Panc1 (cell line): ENCODE measurements around the gene TENM3. TPM values are rescaled to one million over a fixed set of nuclear protein-coding genes. Genes with fewer than 3 reads are reported as not detected.

Experiments used
- ATAC-seq: fragments of 200-7000 bp; cut with Tn5 transposase; 2 replicates; pipeline ENCODE4 v1.9.1; 2020; ENCODE audit warnings: mild to moderate bottlenecking, moderate library complexity
- BruUV-seq: library from RNA; stranded (reverse); fragments of 400-500 nt; replicated peaks from 2 replicates; lab custom pipeline; 2021; lab: Mats Ljungman, UMichigan
- CTCF ChIA-PET: fragments of 300-600 bp; sonication (Branson Sonifier 250); formaldehyde crosslinking; loops from one replicate; lab custom pipeline; 2022; ENCODE audit warnings: antibody characterized with exemption; lab: Charles Lee
- POLR2A ChIA-PET: fragments of 300-600 bp; sonication (Branson Sonifier 250); formaldehyde crosslinking; loops from one replicate; lab custom pipeline; 2022; ENCODE audit warnings: antibody characterized with exemption; lab: Charles Lee
- DNase-seq: peaks from one replicate; pipeline ENCODE4 v3.0.0-alpha.2; 2010; ENCODE audit warnings: low read depth, low spot score
- H3K27ac ChIP-seq: 2 replicates; pipeline ENCODE4 v1.5.1; 2011; ENCODE audit warnings: mild to moderate bottlenecking, low read length, inconsistent platforms
- H3K27me3 ChIP-seq: fragments of 200-500 bp; sonication (Bioruptor generic); 2 replicates; pipeline ENCODE4 v1.6.0; 2014; ENCODE audit warnings: low read length, inconsistent platforms; ENCODE audit not compliant: control insufficient read depth, insufficient read depth
- H3K36me3 ChIP-seq: fragments of 200-500 bp; sonication (Bioruptor generic); 2 replicates; pipeline ENCODE4 v1.5.1; 2014; ENCODE audit warnings: inconsistent platforms, mild to moderate bottlenecking, low read length, moderate library complexity; ENCODE audit not compliant: control insufficient read depth, insufficient read depth
- H3K4me1 ChIP-seq: 2 replicates; pipeline ENCODE4 v1.5.1; 2011; ENCODE audit warnings: inconsistent platforms, mild to moderate bottlenecking, low read length, moderate library complexity; ENCODE audit not compliant: control insufficient read depth, insufficient read depth
- H3K4me3 ChIP-seq, 2 experiments: 2 replicates each; pipeline ENCODE4 v1.5.1; 2011 to 2012; ENCODE audit warnings: low read depth in 2 of 2, low read length in 2 of 2, mild to moderate bottlenecking in 2 of 2, inconsistent platforms in 1 of 2, moderate library complexity in 1 of 2
- H3K9me3 ChIP-seq: fragments of 200-500 bp; sonication (Bioruptor generic); 2 replicates; pipeline ENCODE4 v1.5.1; 2014; ENCODE audit warnings: low read depth, mild to moderate bottlenecking, inconsistent platforms, low read length, moderate library complexity; ENCODE audit not compliant: control insufficient read depth, insufficient read depth
- CTCF ChIP-seq: fragments of 450-650 bp; IDR thresholded peaks from 2 replicates; pipeline ENCODE4 v1.5.1; 2017; ENCODE audit warnings: mild to moderate bottlenecking
- POLR2AphosphoS5 ChIP-seq: IDR thresholded peaks from 2 replicates; pipeline ENCODE4 v1.6.1; 2012; ENCODE audit warnings: mild to moderate bottlenecking, low read depth, low read length, moderate library complexity
- SIN3A ChIP-seq: IDR thresholded peaks from 2 replicates; pipeline ENCODE4 v1.6.1; 2012; ENCODE audit warnings: low read depth, mild to moderate bottlenecking, low read length, moderate library complexity, borderline replicate concordance; ENCODE audit not compliant: insufficient read depth
- TCF7L2 ChIP-seq: IDR thresholded peaks from 2 replicates; pipeline ENCODE4 v1.6.1; 2011; ENCODE audit warnings: mild to moderate bottlenecking, low read depth, low read length, inconsistent platforms
- in situ Hi-C: cut with HindIII; loops from 2 replicates; pipeline ENCODE4 v1.10.0; 2016; ENCODE audit warnings: low sequenced_read_pairs, low pct_unique_long_range_greater_than_20kb
- intact Hi-C: fragments of 100-400 bp; cut with micrococcal nuclease; formaldehyde crosslinking; loops from one replicate; pipeline ENCODE4 v1.10.0; 2022; ENCODE audit not compliant: unreplicated experiment
- total RNA-seq: library from RNA; stranded (reverse); gene quantifications from one replicate; pipeline ENCODE4 v1.2.1, GENCODE V29; 2021; ENCODE audit not compliant: unreplicated experiment
- TF ChIP-seq, protein P1 (sequence below), 2 experiments: IDR thresholded peaks; 2 replicates each; pipeline ENCODE4 v1.6.1; 2011 to 2012; ENCODE audit warnings: low read depth in 2 of 2, control low read depth in 1 of 2, low read length in 1 of 2, mild to moderate bottlenecking in 1 of 2, moderate library complexity in 1 of 2; ENCODE audit not compliant: insufficient read depth in 1 of 2

The TENM3 gene
- total RNA-seq, 1 experiment from 2014 or later = 0.95 TPM

DNA sequence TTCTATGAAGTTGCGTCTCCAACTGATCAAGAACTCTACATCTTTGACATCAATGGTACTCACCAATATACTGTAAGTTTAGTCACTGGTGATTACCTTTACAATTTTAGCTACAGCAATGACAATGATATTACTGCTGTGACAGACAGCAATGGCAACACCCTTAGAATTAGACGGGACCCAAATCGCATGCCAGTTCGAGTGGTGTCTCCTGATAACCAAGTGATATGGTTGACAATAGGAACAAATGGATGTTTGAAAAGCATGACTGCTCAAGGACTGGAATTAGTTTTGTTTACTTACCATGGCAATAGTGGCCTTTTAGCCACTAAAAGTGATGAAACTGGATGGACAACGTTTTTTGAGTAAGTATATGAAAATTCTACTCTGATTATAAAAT lies 511.7 kb downstream of the TENM3 start:
- no peaks in the 10 kb centered on the region for H3K9me3 ChIP-seq
- no peak overlapping the region for H3K27ac ChIP-seq
- ChIA-PET CTCF (no interaction called here), POLR2A (no interaction called here)
- ATAC-seq (no peak), DNase-seq (no peak)
- no peak for TF ChIP-seq SIN3A
- TF ChIP-seq CTCF = no peak
- TF ChIP-seq TCF7L2 = no peak
- TF ChIP-seq, protein P1, sequence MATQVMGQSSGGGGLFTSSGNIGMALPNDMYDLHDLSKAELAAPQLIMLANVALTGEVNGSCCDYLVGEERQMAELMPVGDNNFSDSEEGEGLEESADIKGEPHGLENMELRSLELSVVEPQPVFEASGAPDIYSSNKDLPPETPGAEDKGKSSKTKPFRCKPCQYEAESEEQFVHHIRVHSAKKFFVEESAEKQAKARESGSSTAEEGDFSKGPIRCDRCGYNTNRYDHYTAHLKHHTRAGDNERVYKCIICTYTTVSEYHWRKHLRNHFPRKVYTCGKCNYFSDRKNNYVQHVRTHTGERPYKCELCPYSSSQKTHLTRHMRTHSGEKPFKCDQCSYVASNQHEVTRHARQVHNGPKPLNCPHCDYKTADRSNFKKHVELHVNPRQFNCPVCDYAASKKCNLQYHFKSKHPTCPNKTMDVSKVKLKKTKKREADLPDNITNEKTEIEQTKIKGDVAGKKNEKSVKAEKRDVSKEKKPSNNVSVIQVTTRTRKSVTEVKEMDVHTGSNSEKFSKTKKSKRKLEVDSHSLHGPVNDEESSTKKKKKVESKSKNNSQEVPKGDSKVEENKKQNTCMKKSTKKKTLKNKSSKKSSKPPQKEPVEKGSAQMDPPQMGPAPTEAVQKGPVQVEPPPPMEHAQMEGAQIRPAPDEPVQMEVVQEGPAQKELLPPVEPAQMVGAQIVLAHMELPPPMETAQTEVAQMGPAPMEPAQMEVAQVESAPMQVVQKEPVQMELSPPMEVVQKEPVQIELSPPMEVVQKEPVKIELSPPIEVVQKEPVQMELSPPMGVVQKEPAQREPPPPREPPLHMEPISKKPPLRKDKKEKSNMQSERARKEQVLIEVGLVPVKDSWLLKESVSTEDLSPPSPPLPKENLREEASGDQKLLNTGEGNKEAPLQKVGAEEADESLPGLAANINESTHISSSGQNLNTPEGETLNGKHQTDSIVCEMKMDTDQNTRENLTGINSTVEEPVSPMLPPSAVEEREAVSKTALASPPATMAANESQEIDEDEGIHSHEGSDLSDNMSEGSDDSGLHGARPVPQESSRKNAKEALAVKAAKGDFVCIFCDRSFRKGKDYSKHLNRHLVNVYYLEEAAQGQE (IDR thresholded peaks at IDR 0.05; ENCODE audit: insufficient read depth in 1 of 2, low read depth in 2 of 2, low read length in 1 of 2) = no peak
- no peak for TF ChIP-seq POLR2AphosphoS5
- no peaks in the 10 kb centered on the region for H3K4me1 ChIP-seq
- H3K27me3 ChIP-seq = no peaks in the 10 kb centered on the region
- H3K36me3 ChIP-seq = no peaks in the 10 kb centered on the region
- in situ Hi-C loops = no loop called here
- no TSS peak for BruUV-seq
- no peak overlapping the region for H3K4me3 ChIP-seq
- intact Hi-C loops = no loop called here

GRCh38 chr4:182756161-182756690 lies 513.0 kb downstream of the TENM3 start:
- no peaks in the 10 kb centered on the region for H3K27me3 ChIP-seq
- H3K27ac ChIP-seq = no peak overlapping the region
- DNase-seq = no peak
- no peaks in the 10 kb centered on the region for H3K36me3 ChIP-seq
- in situ Hi-C loops (no loop called here), intact Hi-C loops (no loop called here)
- no peaks in the 10 kb centered on the region for H3K9me3 ChIP-seq
- ATAC-seq = no peak
- BruUV-seq = no TSS peak
- H3K4me1 ChIP-seq = no peaks in the 10 kb centered on the region
- POLR2A ChIA-PET = no interaction called here
- CTCF ChIA-PET = no interaction called here
- H3K4me3 ChIP-seq = no peak overlapping the region
- TF ChIP-seq SIN3A (no peak), TCF7L2 (no peak), POLR2AphosphoS5 (no peak), CTCF (no peak)
- TF ChIP-seq, protein P1 (IDR thresholded peaks at IDR 0.05; ENCODE audit: insufficient read depth in 1 of 2, low read depth in 2 of 2, low read length in 1 of 2) = no peak
